NCI-H748 treated with DMSO at 0.1 percent for 48 hours (cell line): ENCODE results near the gene TACR2.
"Not testable (repeated sequence)": the region's sequence is repeated elsewhere in the genome, so short reads cannot be mapped to it uniquely, and the experiment has no call there.

Experiments
- DNase-seq: peaks from one replicate; lab custom pipeline; 2025; lab: John Stamatoyannopoulos, UW

Gene TACR2

DNA sequence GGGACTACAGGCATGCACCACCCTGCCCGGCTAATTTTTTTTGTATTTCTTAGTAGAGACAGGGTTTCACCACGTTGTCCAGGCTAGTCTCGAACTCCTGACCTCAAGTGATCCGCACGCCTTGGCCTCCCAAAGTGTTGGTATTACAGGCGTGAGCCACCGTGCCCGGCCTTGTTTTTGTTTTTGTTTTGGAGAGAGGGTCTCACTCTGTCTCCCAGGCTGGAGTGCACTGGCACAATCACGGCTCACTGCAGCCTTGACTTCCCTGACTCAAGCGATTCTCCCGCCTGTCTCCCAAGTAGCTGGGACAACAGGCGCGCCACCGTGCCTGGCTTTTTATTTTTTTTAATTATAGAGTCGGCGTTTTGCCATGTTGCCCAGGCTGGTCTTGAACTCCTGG lies 33.7 kb upstream of the TACR2 start:
- DNase-seq = not testable (repeated sequence)

- DNase-seq = no peak
Observed at GRCh38 chr10:69449841-69450240, 33.1 kb upstream of the TACR2 start.

GRCh38 chr10:69446650-69447151 lies 30.0 kb upstream of the TACR2 start:
- no peak for DNase-seq

DNA sequence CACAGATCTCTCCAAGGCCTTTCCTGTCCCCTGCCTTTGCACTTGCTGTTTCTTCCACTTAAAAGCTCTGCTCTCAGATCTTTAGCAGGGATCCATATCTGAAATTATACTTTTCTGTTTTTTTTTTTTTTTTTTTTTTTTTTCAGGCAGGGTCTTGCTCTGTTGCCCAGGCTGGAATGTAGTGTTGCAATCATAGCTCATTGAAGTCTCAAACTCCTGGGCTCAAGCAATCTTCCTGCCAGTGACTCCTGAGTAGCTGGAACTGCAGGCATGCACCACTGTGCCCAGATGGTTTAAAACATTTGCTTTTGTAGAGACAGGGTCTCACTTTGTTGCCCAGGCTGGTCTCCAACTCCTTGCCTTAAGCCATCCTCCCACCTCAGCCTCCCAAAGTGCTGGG lies 29.5 kb upstream of the TACR2 start:
- DNase-seq = no peak

DNA sequence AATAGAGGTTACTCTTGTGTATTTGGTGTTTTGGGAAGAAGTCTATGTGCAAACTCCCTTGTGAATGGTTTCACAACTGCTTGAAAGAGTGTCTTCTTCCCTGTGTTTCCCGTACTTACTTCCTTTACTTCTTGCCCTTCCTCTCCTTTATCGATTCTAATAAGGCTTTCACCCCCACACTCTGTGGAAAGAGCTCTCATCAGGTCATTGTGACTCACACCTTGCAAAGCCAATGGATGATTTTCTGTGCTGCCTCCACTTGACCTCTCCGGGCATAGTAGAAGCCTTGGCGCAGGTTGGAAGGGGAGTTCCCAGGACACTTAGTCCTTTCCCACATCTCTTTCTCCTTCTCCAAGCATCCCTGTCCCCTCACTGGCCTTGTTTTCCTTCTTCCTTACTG lies 28.3 kb upstream of the TACR2 start:
- no peak for DNase-seq

DNA sequence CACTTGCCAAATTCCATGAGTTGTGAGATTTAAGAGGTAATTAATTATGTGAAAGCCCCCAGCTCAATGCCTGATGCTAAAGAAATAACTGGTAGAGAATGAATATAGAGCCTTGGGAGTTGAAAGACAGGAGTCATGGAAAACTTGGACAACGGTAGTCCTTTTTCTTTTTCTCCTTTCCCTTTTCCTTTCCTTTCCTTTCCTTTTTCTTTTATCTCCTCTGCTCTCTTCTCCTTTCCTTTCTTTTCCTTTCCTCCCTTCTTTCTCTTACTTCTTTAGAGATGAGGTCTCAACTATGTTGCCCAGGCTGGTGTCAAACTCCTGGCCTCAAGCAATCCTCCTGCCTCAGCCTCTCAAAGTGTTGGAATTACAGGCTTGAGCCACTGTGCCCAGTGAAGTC lies 26.6 kb upstream of the TACR2 start:
- no peak for DNase-seq

- DNase-seq = no peak
Observed at GRCh38 chr10:69439813-69440506, 23.2 kb upstream of the TACR2 start.

DNA sequence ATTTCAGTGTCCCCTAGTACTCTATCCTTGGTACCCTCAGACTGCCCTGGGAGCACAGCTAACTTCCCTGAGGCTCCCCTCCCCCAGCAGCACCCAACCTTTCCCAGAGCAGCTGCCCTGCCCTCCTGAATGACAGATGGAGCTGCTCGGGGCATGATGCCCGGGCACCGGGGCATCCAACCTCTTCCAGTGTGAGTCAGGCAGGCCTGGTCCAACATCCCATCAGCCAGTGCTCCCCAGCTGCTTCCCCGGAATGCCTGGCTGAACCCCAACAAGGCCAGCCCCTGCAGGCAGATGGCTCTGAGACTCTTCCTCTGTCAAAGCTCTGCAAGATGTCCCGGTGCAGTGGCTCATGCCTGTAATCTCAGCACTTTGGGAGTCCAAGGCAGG lies 22.6 kb upstream of the TACR2 start:
- DNase-seq = no peak

DNA sequence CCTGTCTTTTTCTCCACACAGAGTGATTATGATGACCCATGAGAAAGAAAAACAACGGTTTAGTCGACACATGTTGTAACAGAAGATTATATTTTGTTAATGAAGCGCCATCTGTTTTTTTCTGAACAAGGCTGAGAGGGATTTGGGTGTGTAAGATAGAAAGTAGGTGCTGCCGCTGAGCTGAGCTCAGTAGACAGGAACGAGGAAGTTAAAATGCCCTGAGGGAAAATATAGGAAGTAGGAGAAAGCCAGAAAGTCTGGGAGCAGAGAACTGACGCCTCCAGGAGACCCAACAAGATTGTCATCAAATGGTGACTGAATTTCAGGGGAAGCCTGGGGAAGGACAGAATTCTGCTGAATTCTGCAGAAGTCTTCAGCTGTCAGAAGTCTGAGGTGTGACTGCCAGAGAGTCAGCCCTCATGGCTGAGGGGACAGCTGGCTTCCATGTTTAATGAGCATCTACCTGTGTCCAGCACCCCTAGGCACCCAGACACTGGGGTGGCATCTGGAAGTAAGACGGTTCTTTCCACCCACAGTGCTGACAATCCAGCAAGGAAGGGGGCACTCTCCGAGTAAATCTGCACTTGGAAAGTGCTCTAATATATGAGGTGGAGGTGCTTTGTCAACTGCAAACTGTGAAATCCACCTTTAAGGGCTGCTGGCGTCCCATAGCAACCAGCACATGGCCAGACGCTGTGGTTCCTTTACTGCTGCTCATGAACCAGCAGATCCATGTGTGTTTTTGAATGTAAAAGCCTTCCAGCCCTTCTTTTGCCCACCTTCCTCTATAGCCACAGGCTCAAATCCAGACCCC lies 22.0 kb upstream of the TACR2 start:
- no peak for DNase-seq

GRCh38 chr10:69437321-69438259 lies 20.9 kb upstream of the TACR2 start:
- DNase-seq = no peak

- DNase-seq = no peak
Observed at GRCh38 chr10:69435966-69436520, 19.3 kb upstream of the TACR2 start.

DNA sequence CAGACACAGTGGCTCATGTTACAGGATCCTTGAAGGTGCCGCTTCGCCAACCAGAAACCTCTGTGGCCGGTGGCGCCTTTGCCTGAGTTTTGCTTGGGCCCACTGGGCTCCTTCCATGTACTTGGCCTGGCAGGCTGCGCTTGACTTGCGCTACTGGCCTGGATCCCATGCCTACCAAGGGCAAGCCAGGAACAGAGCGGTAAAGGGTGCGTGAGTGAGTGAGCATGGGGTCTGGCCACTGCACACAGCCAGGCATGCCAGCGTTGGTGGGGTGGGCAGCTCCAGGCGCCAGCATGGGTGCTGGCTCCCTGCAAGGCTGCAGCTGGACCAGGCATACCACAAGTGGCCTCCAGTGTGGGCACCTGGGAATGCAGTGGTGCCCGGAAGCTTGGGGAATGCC lies 18.2 kb upstream of the TACR2 start:
- no peak for DNase-seq

GRCh38 chr10:69434169-69434568 lies 17.5 kb upstream of the TACR2 start:
- DNase-seq = no peak

DNA sequence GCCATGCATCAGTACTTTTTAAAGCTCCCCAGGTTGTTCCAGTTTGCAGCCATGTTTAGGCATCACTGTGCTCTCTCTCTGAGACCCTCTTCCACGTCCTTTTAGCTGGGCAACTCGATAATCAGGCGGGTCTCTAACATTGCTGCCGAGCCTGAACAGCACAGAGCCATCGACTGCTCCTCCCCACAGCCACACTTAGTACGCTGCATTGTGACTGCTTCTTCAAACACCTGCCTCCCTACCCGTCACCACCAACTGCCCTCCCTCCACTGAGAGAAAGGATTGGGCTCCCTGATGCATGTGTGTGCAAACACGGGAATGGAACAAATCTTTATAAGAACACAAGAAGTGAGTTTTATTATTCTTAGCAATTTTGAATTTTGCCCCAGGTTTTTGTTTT lies 11.4 kb upstream of the TACR2 start:
- DNase-seq = no peak

GRCh38 chr10:69426376-69426727 lies 9.6 kb upstream of the TACR2 start:
- DNase-seq = no peak

DNA sequence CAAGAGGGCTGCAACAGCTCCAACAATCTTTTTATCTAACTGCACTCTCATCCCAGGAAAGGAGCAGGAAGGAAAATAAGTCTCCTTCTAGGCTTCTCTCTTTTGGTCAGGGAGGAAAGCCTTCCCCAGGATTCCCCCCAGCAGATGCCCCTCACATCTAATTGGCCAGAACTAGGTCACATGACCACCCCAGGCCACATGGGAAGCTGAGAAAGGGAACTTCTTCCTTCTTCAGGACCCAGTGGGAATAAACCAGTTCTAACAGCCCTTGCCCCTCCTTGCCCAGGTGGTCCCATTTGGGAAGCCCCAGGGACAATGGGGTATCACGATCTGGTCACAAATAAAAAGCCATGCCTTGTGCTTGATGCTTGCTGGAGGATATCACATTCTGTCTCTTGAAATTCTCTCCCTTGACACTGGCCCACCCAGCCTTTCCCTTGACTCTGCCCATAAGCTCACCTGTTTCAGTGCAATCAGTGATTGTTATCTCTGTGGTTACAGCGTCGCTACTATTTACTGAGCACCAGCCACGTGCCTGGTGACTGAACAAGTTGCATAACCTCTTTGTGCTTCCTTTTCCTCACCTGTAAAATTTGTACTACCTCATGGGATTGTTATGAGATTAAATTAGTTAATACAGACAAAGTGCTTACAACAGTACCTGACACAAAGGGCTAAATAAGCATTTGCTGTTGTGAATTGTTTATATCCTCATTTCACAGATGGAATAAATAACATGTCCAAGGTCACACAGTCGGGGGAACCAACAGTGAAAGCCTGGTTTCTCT lies 9.0 kb upstream of the TACR2 start:
- DNase-seq = no peak

DNA sequence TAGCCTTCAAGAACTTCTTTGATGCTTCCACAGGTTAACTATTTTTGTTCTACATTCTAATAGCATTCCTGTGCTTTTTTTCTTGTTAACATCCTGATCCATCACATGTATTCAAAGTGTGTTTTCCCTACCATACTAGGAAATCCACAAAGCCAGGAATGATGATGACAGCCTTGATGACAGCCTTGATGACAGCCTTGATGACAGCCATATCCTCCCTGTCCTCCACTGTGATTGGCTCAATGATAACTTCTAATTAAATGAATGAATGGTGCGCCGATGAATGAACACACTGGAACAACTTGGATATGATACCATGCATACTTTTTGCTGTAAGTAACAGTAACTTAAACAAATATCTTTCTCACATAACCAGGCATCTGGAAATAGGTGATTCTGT lies 8.3 kb upstream of the TACR2 start:
- no peak for DNase-seq

DNA sequence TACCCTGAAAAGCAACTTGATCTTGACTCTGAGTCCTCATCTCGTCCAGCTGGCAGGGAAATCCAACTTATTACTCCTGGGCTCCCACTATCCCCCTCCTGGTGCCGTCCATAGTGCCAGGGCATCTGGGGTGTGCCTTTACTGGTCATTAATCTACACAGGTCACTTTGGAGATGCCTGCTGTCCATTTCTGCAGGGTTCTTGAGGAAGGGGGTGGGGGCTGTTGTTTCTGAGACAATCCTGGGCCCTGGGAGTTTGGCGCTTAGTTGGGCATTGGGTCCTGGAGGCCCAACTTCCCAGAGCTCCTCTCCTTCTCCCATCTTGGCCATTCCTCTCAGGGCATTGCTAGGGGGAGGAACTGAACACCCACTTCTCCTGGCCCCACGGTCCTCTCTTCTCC lies 6.0 kb upstream of the TACR2 start:
- DNase-seq = no peak

DNA sequence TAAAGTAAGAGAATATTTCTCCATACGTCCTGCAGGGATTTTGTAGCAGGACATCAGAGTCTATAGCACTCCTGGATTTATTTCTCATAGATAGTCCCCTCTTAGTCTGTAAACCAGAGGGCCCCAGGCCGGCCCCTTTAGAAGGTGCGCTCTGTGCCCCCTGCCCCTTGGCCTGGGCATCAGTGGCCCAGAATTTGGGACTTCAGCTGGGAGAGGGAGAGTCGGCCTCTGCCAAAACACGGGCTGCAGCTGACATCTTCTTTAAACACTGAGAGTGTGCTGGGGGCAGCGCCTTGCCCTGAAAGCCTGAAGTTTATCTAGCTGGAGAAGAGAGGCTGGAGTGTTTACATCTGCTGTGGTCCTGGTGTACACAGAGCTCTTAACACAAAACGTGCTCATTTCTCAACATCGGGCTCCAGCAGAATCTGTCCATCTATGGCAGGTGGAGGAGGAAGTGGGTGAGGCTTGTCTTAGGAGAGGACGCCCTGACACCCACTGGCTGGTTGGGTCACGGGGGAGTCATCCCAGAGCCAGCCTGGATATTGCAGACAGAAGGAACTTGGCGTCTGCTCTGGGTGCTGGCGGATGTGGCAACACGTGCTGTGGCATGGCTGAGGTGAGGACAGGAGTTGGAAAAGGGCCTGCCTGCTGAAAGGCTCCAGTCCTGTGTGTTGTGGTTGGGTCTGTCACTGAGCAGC lies 5.0 kb upstream of the TACR2 start:
- no peak for DNase-seq

DNA sequence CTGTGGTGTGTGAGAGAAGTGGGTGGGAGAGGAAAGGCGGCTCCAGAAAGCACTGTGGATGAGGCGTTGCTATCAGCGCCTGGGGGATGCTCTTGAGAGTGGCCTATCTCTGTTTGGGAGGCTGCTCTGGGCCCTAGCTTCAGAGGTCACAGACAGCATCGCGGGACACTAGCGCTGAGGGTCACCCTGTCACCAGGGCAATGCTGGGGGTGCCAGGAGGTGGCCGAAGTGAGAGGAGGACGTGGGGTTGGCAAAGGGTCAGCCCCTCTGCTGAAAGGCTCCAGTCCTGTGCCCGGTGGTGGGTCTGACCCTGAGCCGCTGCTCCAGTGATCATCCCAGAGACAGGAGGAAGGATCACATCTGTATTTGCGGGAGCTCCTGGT lies 3.0 kb upstream of the TACR2 start:
- no peak for DNase-seq
